ENCODE data around the gene PRPF6.

Gene PRPF6

GRCh38 chr20:64035066-64035932, 54.4 kb downstream of the PRPF6 start:
- no peak for DNase-seq

GRCh38 chr20:64035933-64036345, 55.0 kb downstream of the PRPF6 start, which contains the start of gene C20orf204:
Gene C20orf204, plus strand, starts transcription at chr20:64036182. Its CDS starts 142 bp downstream, at chr20:64036324.
- no peak for DNase-seq

- no peak for DNase-seq
Observed at GRCh38 chr20:64036346-64037198, 55.6 kb downstream of the PRPF6 start.

GRCh38 chr20:64037199-64037497, 56.2 kb downstream of the PRPF6 start:
- DNase-seq, result no peak

GRCh38 chr20:64037498-64038213, 56.7 kb downstream of the PRPF6 start:
- no peak for DNase-seq

- DNase-seq, result no peak
Observed at GRCh38 chr20:64038224-64038564, 57.3 kb downstream of the PRPF6 start.

GRCh38 chr20:64038565-64039292, 57.8 kb downstream of the PRPF6 start:
- DNase-seq, result peak; percentile 89

- DNase-seq, result no peak
Observed at GRCh38 chr20:64039293-64040160, 58.6 kb downstream of the PRPF6 start.

- no peak for DNase-seq
Observed at GRCh38 chr20:64040231-64041039, 59.5 kb downstream of the PRPF6 start.

- DNase-seq, result no peak
Observed at GRCh38 chr20:64041040-64041780, 60.3 kb downstream of the PRPF6 start.

GRCh38 chr20:64041781-64042053, 60.8 kb downstream of the PRPF6 start:
- no peak for DNase-seq

- DNase-seq, result no peak
Observed at GRCh38 chr20:64042054-64042781, 61.3 kb downstream of the PRPF6 start.

GRCh38 chr20:64043768-64044167, 62.8 kb downstream of the PRPF6 start:
- no peak for DNase-seq

GRCh38 chr20:64044484-64045247, 63.7 kb downstream of the PRPF6 start:
- DNase-seq, result no peak

- no peak for DNase-seq
Observed at GRCh38 chr20:64045346-64046011, 64.5 kb downstream of the PRPF6 start.

GRCh38 chr20:64047046-64047389, 66.1 kb downstream of the PRPF6 start:
- DNase-seq, result no peak

GRCh38 chr20:64047968-64048401, 67.1 kb downstream of the PRPF6 start:
- peak; percentile 67 for DNase-seq

Data from right kidney (tissue), 1 donor.